Fibroblast of pulmonary artery (primary cell): ENCODE data around the gene OR52K2.

Experiments used
- DNase-seq: peaks from one replicate; pipeline ENCODE4 v3.0.0-alpha.2; 2010; ENCODE audit warnings: low read depth
- H3K4me3 ChIP-seq: replicated peaks from 2 replicates; pipeline ENCODE4 v1.5.1; 2011; ENCODE audit warnings: low read depth, mild to moderate bottlenecking, control low read depth, low read length, moderate library complexity
- TF ChIP-seq, protein P1 (sequence below): IDR thresholded peaks from 2 replicates; pipeline ENCODE4 v1.5.1; 2011; ENCODE audit warnings: mild to moderate bottlenecking, control low read depth, low read length, inconsistent platforms; ENCODE audit errors: missing control alignments

Gene OR52K2

DNA sequence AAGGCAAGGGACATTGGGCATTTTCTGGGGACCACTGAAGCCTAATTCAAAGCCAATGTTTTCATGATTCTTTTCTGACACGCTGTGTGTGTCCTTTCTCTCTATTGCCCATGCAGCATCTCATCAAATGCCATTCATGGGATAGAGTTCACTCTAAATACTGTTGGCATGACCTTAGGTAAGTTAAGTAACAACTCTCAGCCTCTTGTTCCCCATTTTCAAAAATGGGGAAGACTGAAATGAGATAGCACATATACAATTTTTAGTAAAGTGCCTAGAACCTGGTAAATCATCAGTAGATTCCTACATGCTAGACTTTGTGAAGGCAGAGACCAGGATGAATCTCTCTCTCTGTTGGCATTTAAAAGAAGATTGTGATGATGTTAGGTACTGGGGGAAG is 12.7 kb upstream of the OR52K2 start:
- H3K4me3 ChIP-seq = no peak overlapping the region
- no peak for DNase-seq
- TF ChIP-seq, protein P1, sequence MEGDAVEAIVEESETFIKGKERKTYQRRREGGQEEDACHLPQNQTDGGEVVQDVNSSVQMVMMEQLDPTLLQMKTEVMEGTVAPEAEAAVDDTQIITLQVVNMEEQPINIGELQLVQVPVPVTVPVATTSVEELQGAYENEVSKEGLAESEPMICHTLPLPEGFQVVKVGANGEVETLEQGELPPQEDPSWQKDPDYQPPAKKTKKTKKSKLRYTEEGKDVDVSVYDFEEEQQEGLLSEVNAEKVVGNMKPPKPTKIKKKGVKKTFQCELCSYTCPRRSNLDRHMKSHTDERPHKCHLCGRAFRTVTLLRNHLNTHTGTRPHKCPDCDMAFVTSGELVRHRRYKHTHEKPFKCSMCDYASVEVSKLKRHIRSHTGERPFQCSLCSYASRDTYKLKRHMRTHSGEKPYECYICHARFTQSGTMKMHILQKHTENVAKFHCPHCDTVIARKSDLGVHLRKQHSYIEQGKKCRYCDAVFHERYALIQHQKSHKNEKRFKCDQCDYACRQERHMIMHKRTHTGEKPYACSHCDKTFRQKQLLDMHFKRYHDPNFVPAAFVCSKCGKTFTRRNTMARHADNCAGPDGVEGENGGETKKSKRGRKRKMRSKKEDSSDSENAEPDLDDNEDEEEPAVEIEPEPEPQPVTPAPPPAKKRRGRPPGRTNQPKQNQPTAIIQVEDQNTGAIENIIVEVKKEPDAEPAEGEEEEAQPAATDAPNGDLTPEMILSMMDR = no peak

DNA sequence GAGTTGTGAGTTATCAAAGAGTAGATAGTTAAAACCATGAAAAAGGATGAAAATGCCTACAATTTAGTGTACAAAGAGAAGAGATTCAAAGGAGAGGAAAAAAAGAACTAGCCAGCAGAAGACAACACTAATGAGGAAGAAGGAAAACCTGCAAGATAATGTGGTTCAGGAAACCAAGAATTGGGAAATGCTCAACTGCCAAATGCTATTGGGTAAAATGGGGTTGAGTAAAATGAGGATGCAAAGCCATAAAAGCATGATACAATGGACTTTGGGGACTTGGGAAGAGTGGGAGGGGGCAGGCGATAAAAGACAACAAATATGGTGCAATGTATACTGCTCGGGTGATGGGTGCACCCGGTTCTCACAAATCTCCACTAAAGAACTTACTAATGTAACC is 7.6 kb upstream of the OR52K2 start:
- DNase-seq = no peak
- H3K4me3 ChIP-seq = no peak overlapping the region
- TF ChIP-seq, protein P1 = no peak

DNA sequence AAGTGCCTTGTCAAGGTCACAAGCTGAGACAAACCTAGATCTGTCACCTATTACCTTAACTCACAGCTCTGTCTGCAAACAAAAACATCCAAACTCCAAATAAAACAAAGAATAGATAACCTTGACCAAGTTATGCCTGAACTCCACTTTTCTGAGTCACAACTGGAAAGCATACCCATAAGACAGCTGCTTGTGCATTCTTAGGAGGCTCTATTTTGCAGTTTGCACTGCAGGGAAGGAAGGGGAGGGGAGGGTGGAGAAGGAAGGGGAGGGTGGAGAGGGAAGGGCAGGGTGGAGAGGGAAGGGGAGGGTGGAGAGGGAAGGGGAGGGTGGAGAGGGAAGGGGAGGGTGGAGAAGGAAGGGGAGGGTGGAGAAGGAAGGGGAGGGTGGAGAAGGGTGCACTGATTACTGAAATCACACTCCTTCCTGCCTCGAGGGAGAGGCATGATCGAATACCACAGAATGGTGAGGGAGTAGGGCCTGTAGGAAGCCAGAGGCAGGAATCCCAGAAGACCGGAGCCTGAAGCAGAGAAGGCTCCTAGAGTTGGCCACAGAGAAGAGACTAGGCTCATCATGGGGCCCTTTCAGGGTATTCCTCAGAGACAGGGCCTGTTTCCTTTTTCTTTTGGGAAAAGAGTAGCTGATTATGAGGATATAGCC is 5.7 kb upstream of the OR52K2 start:
- TF ChIP-seq, protein P1 = no peak
- no peak overlapping the region for H3K4me3 ChIP-seq
- DNase-seq = no peak

DNA sequence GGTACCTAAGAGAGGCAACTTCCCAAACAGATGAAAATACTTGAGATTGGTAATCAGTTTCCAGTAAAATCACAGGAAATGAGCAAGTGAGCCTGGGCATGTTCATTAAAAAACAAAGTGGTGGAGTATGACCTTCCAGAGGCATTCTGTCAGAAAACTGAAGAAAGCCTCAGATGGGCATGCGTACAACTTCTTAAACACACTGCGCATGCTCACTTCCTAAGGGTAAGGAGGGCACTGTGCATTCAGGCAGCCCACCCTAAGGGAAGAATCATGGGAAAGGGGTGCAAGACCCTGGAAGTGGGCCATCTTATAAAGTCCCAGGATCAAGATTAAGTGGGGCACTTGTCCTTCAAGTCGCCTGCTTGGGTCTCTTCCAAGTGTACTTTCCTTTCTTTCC is 4.0 kb downstream of the OR52K2 start:
- no peak for DNase-seq
- TF ChIP-seq, protein P1 = no peak
- no peak overlapping the region for H3K4me3 ChIP-seq

DNA sequence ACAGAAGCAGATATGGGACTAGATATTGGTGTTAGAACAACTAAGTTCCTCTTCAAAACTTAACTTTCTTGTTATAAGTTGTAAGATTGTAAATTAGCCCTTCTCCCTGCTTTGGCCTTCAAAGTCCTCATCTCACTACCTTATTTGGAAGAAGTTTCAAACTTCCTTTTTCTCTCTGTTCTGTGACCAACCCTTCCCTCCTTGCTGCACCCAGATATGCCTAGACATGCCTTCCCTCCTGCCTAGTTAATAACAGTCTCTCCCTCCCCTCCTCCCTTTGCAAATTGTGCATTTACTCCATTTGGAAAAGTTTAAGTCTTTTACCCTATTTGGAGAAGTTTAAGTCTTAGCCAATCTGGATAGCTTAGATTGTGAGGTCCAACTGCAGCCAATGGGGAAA is 4.9 kb downstream of the OR52K2 start:
- DNase-seq = no peak
- TF ChIP-seq, protein P1 = no peak
- no peak overlapping the region for H3K4me3 ChIP-seq

DNA sequence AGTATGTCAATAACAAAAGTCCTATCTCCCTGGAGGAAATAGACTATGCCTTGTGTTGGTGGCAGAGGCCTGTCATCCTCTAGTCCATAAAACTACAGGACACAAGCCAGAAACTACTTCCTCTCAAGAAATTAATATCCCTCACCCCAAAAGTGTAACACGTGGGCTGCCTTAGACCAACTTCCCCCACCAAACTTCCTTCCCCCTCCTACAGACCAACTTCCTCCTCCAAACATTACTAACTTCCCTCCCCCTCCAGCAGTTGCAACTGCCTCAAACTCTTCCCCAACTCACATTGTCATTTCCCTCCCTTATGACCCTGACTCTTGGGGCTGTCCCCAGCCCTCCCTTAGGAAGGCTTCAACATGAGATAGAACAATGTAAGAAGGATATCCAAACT is 6.3 kb downstream of the OR52K2 start:
- no peak for DNase-seq
- H3K4me3 ChIP-seq = no peak overlapping the region
- TF ChIP-seq, protein P1 = no peak

DNA sequence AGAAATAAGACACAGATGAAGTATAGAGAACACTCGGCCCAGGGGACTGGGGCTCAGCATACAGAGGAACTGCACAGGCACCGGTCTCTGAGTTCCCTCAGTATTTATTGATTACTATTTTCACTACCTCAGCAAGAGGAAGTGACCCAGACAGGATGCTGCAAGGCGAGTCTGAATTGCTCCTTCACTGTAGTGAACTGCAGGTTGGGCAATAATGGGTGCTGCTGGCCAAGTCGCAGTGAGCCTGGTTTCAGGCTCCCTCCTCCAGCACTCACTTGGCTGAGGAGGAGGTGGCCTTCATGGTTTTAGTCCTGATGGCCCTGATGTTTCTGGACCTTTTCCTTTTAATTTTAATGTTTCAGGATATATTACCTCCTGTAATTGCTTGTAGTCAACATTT is 10.4 kb downstream of the OR52K2 start:
- no peak overlapping the region for H3K4me3 ChIP-seq
- TF ChIP-seq, protein P1 = no peak
- no peak for DNase-seq
